Duodenal mucosa (tissue), 2 donors: ENCODE data around the gene PNMA8C.

ENCODE experiments used
- H3K27ac ChIP-seq: one replicate; pipeline ENCODE4 v1.7.0; 2013; ENCODE audit warnings: low read depth, low read length
- H3K27me3 ChIP-seq, 2 donors: one replicate each; pipeline ENCODE4 v1.7.0; 2013; ENCODE audit warnings: low read length in 2 of 2, control low read depth in 1 of 2; ENCODE audit not compliant: insufficient read depth in 2 of 2, control insufficient read depth in 1 of 2
- H3K36me3 ChIP-seq, 2 donors: one replicate each; pipeline ENCODE4 v1.7.0; 2013; ENCODE audit warnings: low read length in 2 of 2, control low read depth in 1 of 2; ENCODE audit not compliant: insufficient read depth in 2 of 2, control insufficient read depth in 1 of 2
- H3K4me1 ChIP-seq, 2 donors: one replicate each; pipeline ENCODE4 v1.7.0; 2013; ENCODE audit warnings: low read length in 2 of 2, control low read depth in 1 of 2; ENCODE audit not compliant: insufficient read depth in 2 of 2, control insufficient read depth in 1 of 2
- H3K4me3 ChIP-seq, 2 donors: one replicate each; pipeline ENCODE4 v1.7.0; 2013; ENCODE audit warnings: low read length in 2 of 2, low read depth in 1 of 2
- H3K9ac ChIP-seq, 2 donors: one replicate each; pipeline ENCODE4 v1.7.0; 2013; ENCODE audit warnings: low read length in 2 of 2, low read depth in 1 of 2
- H3K9me3 ChIP-seq, 2 donors: one replicate each; pipeline ENCODE4 v1.7.0; 2013; ENCODE audit warnings: low read length in 2 of 2, control low read depth in 1 of 2; ENCODE audit not compliant: control insufficient read depth in 1 of 2

Gene PNMA8C

DNA sequence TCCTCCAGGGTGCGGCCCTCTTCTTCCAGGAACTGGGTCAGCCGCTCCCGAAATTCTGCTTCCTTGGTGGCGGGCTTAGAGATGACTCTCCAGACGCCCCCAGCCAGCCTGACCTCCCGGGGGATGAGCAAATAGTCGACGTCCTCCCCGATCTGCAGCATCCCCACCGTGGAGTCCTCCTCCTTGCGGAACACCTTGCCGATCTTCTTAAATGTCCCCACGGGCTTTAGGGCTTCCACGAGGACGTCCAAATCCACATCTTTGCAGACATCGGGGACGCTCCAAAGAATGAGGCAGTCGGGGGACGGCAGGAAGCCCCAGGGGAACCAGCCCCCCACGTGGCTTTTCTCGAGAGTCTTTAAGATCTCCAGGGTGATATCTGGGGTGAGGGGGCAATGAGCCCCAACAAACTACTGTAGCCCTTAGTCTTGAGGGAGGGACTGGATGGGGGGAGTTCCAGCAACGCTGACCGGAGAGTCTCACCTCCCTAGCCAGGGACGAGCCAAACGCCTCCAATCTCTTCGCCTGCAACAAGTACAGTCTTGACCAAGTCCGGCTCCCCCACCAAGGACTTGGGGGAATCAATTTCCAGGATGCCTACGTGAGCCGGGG, 16.0 kb downstream of the PNMA8C start:
- H3K9ac ChIP-seq = no peak overlapping the region
- peaks cover 46 to 47% of the 10 kb centered on the region in 2 donors for H3K27me3 ChIP-seq
- no peak overlapping the region for H3K27ac ChIP-seq
- H3K4me3 ChIP-seq = peak overlapping the region in 1 of 2 donors; percentile 50
- no peaks in the 10 kb centered on the region for H3K36me3 ChIP-seq
- H3K9me3 ChIP-seq = no peaks in the 10 kb centered on the region
- no peaks in the 10 kb centered on the region for H3K4me1 ChIP-seq

DNA sequence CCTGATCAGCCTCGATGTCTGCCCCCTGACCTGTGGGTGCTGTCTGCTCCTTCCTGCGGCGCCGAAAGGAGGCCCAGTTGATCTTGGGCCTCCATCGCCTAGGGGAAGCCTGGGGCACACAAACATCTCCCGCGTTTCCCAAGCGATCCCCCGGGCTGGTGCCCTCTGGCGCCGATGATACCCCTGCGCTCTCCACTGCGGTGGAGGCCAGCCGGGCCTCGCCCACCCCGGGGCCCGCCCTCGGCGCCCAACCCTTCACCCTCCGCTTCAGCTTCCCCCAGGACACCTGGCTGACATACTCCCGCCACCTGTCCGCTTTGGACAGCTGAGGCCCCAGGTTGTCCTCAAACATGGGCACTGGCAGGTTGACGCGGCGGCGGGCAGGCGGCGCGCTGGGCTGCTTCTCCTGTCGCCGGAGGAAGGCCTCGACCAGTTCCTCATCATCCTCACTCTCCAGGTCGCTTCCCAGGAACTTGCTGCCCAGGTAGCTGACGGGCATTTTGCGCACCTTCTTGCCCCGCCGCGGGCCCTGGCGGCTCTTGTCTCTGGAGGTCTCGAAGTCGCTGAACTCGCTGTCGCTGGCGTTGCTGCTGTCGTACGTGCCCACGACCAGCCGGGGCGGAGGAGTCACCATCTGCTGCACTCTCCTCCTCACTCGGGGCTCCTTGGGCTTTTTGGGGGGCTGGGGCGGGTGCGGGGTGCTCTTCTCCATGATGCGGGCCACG, 16.6 kb downstream of the PNMA8C start:
- Histone ChIP-seq H3K27ac (no peak overlapping the region), H3K36me3 (no peaks in the 10 kb centered on the region), H3K4me3 (peak overlapping the region; percentile 22 to 50), H3K4me1 (no peaks in the 10 kb centered on the region), H3K27me3 (peaks cover 46% of the 10 kb centered on the region in 2 donors), H3K9ac (no peak overlapping the region), H3K9me3 (no peaks in the 10 kb centered on the region)

DNA sequence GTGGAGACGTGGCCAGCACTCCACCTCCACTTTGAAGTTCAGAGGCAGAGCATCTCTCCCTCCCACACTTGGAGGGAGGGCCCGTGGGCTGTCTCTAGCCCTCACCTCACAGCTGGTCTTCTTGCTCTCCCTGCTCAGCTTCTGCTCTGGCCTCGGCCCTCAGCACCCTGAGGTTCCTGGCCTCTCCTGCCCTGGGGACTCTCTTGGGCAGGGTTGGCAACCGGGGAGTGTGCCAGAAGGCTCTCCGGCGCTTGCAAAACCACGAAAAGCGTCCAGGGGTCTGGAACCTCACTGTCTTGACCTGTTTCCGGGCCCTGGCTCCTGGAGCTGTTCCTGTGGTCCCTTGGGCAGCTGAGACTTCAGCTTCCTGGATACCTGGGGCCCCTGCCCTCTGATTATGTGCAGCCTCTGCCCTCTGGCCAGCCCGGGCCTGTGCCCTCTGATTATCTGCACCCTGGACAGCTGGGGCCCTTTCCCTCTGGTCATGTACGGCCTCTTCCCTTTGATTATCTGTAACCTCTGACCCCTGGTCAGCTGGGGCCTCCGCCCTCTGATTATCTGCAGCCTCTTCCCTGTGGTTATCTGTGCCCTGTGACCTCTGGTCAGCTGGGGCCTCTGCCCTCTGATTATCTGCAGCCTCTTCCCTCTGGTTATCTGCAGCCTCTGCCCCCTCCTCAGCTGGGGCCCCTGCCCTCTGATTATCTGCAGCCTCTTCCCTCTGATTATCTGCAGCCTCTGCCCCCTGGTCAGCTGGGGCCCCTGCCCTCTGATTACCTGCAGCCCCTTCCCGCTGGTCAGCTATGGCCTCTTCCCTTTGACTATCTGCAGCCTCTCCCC, 17.4 kb downstream of the PNMA8C start:
- H3K27ac ChIP-seq = no peak overlapping the region
- H3K9me3 ChIP-seq = no peaks in the 10 kb centered on the region
- no peak overlapping the region for H3K9ac ChIP-seq
- peak overlapping the region in 1 of 2 donors; percentile 22 for H3K4me3 ChIP-seq
- H3K27me3 ChIP-seq = peaks cover 38 to 43% of the 10 kb centered on the region in 2 donors
- H3K36me3 ChIP-seq = no peaks in the 10 kb centered on the region
- no peaks in the 10 kb centered on the region for H3K4me1 ChIP-seq

DNA sequence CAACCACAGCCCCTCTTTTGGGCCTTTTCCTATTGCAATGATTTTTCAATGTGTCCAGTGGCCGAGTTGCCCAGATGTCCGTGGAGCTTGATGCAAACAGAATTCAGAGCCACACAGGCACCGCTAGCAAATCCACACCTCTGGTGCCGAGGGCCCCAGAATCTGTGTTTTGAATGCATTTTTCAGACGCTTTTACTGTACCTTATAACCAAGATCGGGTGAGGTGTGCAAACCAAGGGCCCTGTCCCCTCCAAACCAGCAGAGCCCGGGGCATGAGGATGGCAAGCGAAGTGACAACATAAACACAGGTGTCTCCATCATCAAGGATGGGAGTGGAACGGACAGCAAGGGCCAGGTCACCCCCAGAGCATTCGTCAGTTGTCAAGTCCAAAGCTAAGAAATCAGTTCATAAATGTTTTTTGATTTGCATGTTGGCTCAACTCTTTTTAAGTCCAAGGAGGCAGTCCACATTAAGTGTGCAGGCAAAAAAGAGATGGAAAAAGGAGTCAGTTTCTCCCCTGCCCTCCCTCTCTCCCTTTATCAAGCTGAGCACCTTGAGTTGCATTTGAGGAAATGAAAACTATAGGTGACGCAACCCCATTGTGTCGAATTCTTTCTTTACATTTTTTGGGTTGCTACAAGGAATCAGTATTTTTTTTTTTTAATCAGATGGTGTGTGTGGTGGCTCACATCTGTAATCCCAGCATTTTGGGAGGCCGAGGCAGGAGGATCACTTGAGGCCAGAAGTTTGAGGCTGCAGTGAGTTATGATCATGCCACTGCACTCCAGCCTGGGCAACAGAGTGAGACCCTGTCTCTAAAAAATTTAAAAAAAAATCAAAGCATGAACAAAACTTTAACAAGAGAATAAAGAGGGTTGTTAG, 18.3 kb downstream of the PNMA8C start:
- Histone ChIP-seq H3K27me3 (peaks cover 40 to 51% of the 10 kb centered on the region in 2 donors), H3K4me3 (no peak overlapping the region), H3K4me1 (no peaks in the 10 kb centered on the region)

DNA sequence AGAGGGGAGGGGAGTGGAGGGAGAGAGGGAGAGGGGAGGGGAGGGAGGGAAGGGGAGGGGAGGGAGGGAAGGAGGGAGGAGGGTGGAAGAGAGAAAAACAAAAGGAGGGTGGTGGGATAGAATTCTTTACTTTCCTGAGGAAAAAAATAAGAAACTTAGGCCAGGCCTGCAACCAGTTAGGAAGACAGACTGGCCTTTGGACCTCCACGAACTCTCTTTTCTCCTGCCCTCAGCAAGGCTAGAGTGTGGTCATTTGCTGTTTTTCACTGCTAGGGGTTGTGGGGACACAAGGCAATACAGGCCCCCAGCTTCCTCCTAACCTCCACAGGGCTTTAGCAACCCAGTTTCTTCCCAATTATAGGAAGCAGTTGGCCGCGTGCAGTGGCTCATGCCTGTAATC, 19.5 kb downstream of the PNMA8C start:
- Histone ChIP-seq H3K36me3 (no peaks in the 10 kb centered on the region), H3K9ac (no peak overlapping the region), H3K4me1 (peaks cover 0 to 9% of the 10 kb centered on the region in 2 donors), H3K27me3 (peaks cover 38 to 50% of the 10 kb centered on the region in 2 donors), H3K9me3 (no peaks in the 10 kb centered on the region), H3K4me3 (no peak overlapping the region), H3K27ac (no peak overlapping the region)

More for the DNA sequence above, 18.3 kb downstream of the PNMA8C start:
- Histone ChIP-seq H3K9ac (no peak overlapping the region), H3K27ac (no peak overlapping the region), H3K36me3 (no peaks in the 10 kb centered on the region), H3K9me3 (no peaks in the 10 kb centered on the region)

DNA sequence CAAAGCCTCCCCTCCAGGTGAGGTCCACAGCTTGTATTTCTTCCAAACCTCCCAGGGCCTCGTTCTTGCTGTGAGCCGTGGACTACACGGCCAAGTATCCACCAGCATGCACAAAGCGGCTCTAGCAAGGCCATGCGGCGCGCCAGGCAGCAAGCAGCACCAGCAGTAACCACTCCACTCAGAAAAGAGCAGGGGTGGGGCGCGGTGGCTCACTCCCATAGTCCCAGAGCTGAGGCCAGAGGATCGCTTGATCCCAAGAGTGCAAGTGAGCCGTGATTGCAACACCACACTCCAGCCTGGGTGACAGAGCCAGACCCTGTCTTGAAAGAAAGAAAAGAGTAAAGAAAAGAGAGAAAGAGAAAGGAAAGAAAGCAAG, 20.1 kb downstream of the PNMA8C start:
- Histone ChIP-seq H3K27ac (no peak overlapping the region), H3K4me3 (no peak overlapping the region), H3K4me1 (peaks cover 0 to 9% of the 10 kb centered on the region in 2 donors)

DNA sequence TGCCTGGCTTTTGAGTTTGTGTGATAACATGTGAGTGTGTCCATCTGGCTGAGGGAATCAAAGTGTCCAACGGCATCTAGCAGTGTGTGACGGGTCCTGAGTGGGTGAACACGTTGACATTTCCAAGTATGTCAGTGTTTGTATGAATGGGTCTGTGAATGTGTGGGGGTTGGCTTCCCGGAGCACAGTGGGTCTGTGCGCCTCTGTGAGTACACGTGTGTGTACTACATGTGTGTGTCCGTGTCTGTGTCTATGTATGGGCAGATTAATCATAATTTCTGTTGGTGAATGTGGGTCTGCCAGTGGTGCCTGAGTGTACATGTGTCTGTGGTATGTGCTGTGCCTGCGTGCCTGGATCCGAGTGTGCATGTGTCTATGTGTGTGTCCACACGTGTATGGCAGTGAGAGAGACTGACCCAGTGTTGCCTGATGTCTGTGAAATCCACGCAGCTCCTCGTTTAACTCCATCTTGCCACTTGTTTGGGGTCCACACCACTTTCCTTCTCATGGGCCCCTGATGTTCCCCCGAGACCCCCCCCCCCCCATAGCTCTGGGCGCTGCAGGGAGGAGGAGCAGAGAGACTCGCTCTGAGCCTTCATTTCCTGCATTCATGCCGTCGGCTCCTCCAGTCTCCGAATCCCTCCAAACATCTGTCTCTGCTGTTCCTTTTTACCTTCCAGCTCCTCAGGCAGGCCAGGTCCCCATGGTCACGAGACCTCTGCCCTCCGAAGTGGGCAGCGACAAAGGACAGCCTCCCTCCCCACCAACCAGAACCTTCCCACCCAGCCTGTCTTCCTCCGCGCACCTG, 20.7 kb downstream of the PNMA8C start:
- Histone ChIP-seq H3K27me3 (peaks cover 38 to 44% of the 10 kb centered on the region in 2 donors), H3K4me3 (no peak overlapping the region), H3K9ac (no peak overlapping the region), H3K36me3 (no peaks in the 10 kb centered on the region), H3K27ac (no peak overlapping the region), H3K4me1 (peaks cover 0 to 9% of the 10 kb centered on the region in 2 donors), H3K9me3 (no peaks in the 10 kb centered on the region)

More for the DNA sequence above, 20.1 kb downstream of the PNMA8C start:
- Histone ChIP-seq H3K27me3 (peaks cover 38 to 47% of the 10 kb centered on the region in 2 donors), H3K36me3 (no peaks in the 10 kb centered on the region), H3K9me3 (no peaks in the 10 kb centered on the region), H3K9ac (no peak overlapping the region)

DNA sequence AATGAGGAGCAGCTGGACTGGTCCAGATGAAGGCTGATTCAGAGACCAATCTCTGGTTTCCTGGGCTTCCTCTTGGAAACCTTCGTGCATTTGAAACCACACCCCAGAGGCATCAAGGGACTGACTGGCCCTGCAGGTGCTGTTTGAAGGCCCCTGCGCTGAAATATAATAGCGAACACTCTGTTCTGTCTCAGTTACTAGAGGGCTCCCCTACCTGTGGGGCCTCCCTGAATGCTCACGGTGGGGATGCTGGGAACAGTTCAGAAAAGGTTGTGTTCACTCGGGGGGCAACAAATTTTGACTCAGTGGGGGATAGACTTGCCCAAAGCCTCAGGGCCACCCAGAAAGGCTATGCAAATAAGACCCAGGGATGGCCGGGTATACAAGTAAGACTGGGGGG, 21.8 kb downstream of the PNMA8C start:
- peaks cover 30 to 33% of the 10 kb centered on the region in 2 donors for H3K27me3 ChIP-seq
- no peak overlapping the region for H3K4me3 ChIP-seq
- H3K9me3 ChIP-seq = no peaks in the 10 kb centered on the region
- no peak overlapping the region for H3K9ac ChIP-seq
- peaks cover 0 to 9% of the 10 kb centered on the region in 2 donors for H3K4me1 ChIP-seq
- H3K36me3 ChIP-seq = no peaks in the 10 kb centered on the region
- no peak overlapping the region for H3K27ac ChIP-seq
